ENCODE data around the gene F2. TPM values are rescaled to one million over a fixed set of nuclear protein-coding genes. Genes with fewer than 3 reads are reported as not detected.

Gene F2
- total RNA-seq, result not detected

DNA sequence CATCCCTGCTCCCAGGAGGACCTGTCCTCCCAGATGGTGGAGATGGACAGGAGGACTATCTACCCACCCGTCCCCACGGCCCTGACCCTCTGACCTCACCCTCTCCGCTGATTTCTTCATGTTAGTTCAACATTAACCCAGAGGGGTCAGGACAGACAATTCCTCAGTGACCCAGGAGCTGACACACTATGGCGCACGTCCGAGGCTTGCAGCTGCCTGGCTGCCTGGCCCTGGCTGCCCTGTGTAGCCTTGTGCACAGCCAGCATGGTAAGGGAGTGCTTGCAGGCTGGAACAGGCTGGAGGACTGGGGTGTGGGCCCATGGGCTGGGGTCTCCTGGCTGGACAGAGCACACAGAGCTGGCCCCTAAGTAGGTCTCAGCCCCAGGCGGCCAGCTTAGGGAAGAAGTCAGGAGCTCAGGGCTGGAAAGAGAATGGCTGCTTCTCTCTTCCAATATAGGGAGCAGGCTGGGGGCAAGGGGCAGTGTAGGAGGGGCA is at the start of gene F2:
Gene F2 (plus strand): TSS at position 166 of the 495 bp plus-strand sequence. CDS start 23 bp downstream, at position 189.
- TF ChIP-seq, protein P1, sequence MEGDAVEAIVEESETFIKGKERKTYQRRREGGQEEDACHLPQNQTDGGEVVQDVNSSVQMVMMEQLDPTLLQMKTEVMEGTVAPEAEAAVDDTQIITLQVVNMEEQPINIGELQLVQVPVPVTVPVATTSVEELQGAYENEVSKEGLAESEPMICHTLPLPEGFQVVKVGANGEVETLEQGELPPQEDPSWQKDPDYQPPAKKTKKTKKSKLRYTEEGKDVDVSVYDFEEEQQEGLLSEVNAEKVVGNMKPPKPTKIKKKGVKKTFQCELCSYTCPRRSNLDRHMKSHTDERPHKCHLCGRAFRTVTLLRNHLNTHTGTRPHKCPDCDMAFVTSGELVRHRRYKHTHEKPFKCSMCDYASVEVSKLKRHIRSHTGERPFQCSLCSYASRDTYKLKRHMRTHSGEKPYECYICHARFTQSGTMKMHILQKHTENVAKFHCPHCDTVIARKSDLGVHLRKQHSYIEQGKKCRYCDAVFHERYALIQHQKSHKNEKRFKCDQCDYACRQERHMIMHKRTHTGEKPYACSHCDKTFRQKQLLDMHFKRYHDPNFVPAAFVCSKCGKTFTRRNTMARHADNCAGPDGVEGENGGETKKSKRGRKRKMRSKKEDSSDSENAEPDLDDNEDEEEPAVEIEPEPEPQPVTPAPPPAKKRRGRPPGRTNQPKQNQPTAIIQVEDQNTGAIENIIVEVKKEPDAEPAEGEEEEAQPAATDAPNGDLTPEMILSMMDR (IDR thresholded peaks at IDR 0.05; ENCODE audit: low read depth), result no peak

DNA sequence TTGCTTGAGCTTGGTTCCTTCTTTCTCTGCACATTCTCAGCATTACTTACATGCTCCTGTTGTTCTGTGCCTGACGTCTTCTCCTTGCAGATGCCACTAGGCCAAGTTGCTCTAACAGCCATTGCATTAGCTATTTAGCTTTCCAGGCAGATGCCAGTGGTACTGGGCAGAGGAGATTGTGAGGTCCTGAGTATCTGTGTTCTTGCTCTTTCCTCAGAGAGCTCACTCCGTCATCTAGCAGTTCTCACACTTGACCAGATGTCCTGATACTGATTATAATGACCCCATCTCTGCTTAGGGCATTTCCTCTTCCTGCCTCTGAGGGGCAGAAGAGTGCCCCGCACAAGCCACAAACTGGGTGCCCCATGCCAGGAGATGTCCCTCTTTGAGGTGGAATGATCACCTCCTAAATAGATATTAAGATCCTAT is 49.3 kb upstream of the F2 start:
- TF ChIP-seq, protein P1 (IDR thresholded peaks at IDR 0.05; ENCODE audit: low read depth), result no peak

DNA sequence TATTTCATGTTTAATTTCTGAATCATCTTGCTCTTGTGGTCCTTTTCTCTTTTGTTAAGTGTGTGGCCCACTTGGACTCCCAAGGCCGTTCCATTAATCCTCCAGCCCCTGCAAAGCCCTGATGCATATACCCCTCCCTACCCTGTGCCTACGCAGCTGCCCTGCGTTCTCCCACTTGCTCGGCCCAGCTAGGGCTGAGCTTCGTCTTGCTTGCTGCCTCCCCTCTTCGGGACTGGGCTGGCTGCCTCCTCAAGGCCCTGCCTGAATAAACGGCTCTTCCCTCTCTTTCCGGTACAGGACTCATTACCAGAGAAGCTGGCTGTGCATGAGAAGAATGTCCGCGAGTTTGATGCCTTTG is 47.1 kb upstream of the F2 start:
- TF ChIP-seq, protein P1 (IDR thresholded peaks at IDR 0.05; ENCODE audit: low read depth), result no peak

DNA sequence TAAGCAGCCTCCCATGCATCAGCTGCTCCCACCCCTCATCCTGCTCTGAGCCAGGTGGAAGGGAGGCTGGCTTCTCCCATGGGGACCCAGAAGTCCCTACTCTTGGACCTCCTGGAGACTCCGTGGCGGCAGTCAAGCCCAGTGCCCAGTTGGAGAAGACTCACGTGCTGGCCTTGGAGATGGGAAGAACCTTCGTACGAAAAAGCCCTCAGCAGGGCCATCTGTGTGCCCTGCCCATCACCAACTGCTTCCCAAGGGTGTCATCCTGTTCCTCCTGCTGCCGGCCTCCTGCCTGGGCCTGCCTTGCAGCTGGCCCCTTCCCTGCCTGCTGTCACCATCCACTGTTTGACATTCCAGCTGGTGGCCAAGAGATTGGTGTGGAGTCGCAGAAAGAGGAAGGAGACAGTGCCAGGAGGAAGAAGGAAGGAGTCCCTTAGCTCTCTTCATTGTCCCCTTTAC is 46.6 kb upstream of the F2 start:
- TF ChIP-seq, protein P1 (IDR thresholded peaks at IDR 0.05; ENCODE audit: low read depth), result no peak

DNA sequence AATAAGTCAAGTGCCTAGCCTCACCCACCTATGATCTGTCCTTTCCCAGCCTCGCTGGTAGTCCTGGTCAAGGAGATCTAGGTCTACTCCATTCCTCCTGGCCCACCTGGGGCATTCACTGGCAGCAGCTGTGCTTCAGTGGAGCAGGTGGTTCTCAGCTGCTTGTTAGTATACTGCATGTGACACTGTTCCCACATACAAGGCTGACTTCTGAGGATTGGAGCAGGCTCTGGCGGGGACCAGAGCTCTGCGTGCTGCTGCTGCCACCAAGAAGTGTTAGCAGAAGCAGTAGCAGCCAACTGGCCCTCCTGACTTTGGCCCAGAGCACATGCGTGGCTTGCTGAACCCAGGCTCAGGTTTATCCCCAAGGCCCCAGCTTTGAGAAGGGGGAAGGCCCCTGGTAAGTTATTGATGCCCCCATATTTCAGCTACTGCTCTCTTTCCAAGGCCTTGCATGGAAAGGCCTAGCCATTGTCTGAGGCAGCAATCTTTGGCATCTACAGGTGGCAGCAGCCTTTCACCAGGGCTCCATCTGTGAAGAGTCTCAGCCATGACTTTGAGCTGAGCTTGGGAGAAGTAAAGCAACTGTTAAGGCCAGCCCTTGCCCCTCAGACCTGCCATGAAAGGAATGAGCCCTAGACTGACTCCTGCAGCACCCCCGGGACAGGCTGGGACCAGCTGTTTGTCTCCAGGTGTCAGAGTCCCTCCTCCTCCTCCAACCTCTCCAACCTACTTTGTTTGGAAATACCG is 45.1 kb upstream of the F2 start:
- TF ChIP-seq, protein P1 (IDR thresholded peaks at IDR 0.05; ENCODE audit: low read depth), result no peak

DNA sequence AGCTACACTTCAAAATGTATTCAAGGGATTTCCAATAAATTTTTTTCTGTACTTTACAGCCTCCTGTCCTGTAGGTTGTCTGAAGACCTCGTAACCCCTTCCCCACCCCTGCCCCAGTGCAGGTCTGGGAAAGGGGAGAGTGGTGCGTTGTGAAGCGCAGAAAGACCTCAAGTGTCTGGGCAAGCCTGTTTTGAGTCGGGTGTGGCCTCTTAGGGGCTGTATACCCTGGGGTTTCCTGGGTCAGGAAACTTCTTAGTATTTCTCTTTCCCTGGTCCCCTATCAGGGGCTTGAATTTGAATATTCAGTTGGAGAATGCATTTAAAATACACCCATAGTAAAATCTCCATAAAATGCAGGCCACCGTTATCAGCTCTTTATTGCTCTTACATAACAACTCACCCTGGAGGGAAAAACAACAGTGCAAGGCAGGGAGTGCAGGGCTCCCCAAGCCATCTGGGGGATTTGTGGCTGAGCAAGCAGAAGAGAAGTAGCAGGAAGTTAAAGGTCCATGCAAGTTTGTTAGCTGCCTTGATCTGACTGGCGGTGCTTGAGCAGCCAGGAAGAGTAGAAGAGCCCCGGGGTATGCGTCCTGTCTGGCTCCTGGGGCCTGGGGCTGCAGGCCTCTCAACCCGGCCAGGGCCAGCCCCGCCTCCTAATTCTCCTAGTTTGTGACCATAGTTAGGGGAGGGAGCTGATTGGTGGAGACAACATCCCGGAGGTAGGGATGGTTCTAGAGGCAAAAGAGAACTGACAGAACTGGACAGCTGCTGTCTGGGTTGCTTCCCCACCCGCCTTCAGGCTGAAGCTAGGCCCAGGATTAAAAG is 44.3 kb upstream of the F2 start:
- TF ChIP-seq, protein P1 (IDR thresholded peaks at IDR 0.05; ENCODE audit: low read depth), result no peak

DNA sequence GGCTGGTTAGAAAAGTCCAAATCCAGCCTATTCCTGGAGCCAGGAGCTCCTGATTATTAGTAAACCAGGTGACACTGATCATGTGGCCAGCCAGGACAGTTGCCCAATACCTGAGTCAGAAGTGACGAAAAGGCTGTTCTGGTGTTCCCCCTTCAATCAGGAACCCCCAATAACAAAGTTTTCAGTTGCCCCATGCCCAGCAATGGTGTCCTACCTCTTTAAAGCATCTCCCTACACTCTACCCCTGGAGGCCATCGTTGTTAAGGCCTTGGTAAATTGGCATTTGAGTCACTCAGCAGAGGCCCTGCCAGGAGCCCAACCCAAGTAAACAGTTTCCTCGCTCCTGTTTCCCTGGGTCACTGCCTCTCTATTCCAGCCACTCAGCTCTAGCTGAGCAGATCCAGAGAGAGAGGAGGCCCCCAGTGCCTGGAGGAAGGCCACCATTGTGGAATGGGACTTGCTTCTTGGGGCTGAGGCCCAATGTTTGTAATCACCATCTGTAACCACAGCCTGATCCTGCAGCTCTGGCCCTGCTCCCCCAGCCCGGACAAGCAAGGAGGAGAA is 43.6 kb upstream of the F2 start:
- TF ChIP-seq, protein P1 (IDR thresholded peaks at IDR 0.05; ENCODE audit: low read depth), result no peak

Data from subcutaneous adipose tissue (tissue), 4 donors.